Anterior cingulate cortex (tissue), 58 donors: ENCODE measurements around the gene NEK9.
A peak's percentile ranks its signal among the peaks of the same experiment; 100 is the strongest.
"Not testable (repeated sequence)": the region's sequence is repeated elsewhere in the genome, so short reads cannot be mapped to it uniquely, and the experiment has no call there.

Experiments used
- DNase-seq, 58 donors: peaks; one replicate each; lab custom pipeline; 2025; lab: John Stamatoyannopoulos, UW

Gene NEK9

GRCh38 chr14:75147423-75148071 lies 20.7 kb upstream of the NEK9 start:
- peak in 57 of 58 donors; percentile 24 to 97 (median 81) for DNase-seq

- peak in 5 of 58 donors; percentile 6 to 24 (median 11) for DNase-seq
These were observed 18.1 kb upstream of the NEK9 start for GRCh38 chr14:75144944-75145343.

GRCh38 chr14:75143761-75144527 lies 17.1 kb upstream of the NEK9 start:
- peak in 2 of 58 donors; percentile 15 to 18 for DNase-seq

- no peak for DNase-seq
These were observed 15.6 kb upstream of the NEK9 start for GRCh38 chr14:75142494-75142893.

GRCh38 chr14:75141967-75142366 lies 15.1 kb upstream of the NEK9 start:
- peak in 1 of 58 donors; percentile 7 for DNase-seq

GRCh38 chr14:75141062-75141461 lies 14.2 kb upstream of the NEK9 start:
- DNase-seq = no peak

- DNase-seq = no peak
These were observed 13.8 kb upstream of the NEK9 start for GRCh38 chr14:75140620-75141019.

- DNase-seq = no peak
These were observed 12.3 kb upstream of the NEK9 start for GRCh38 chr14:75139185-75139584.

- no peak for DNase-seq
These were observed 11.6 kb upstream of the NEK9 start for GRCh38 chr14:75138492-75138891.

- no peak for DNase-seq
These were observed 7.8 kb upstream of the NEK9 start for GRCh38 chr14:75134644-75135043.

GRCh38 chr14:75133597-75133996 lies 6.7 kb upstream of the NEK9 start:
- no peak for DNase-seq

- DNase-seq = peak in 24 of 58 donors; percentile 0 to 77 (median 30)
These were observed 5.7 kb upstream of the NEK9 start for GRCh38 chr14:75132382-75133086.

- no peak for DNase-seq
These were observed 1.7 kb upstream of the NEK9 start for GRCh38 chr14:75128596-75128990.

- DNase-seq = no peak
These were observed 1.2 kb upstream of the NEK9 start for GRCh38 chr14:75127903-75128595.

GRCh38 chr14:75127474-75127820 lies 599 bp upstream of the NEK9 start:
- DNase-seq = not testable (repeated sequence)

- no peak for DNase-seq
These were observed 715 bp downstream of the NEK9 start for GRCh38 chr14:75126121-75126544.

GRCh38 chr14:75125617-75126016 lies 1.2 kb downstream of the NEK9 start:
- DNase-seq = no peak

- no peak for DNase-seq
These were observed 2.9 kb downstream of the NEK9 start for GRCh38 chr14:75123991-75124390.

GRCh38 chr14:75121552-75121951 lies 5.3 kb downstream of the NEK9 start:
- no peak for DNase-seq

GRCh38 chr14:75120541-75121291 lies 6.1 kb downstream of the NEK9 start:
- DNase-seq = no peak
